Posterior cingulate gyrus (tissue), 11 donors: ENCODE measurements around the gene ETV5.

ENCODE experiments used
- DNase-seq, 10 donors: peaks; one replicate each; pipeline versions ENCODE4 v3.0.0 to v3.0.0-alpha.2; 2020 to 2021; ENCODE audit warnings: mixed read lengths in 3 of 10
- intact Hi-C: fragments of 100-400 bp; cut with DNase I; formaldehyde crosslinking; loops from one replicate; pipeline ENCODE4 v1.15.1; 2023

Gene ETV5

GRCh38 chr3:186125118-186125517, 16.2 kb upstream of the ETV5 start:
- no peak for DNase-seq
- intact Hi-C loops: no loop called here

GRCh38 chr3:186124592-186124991, 15.7 kb upstream of the ETV5 start:
- DNase-seq: no peak
- intact Hi-C loops: no loop called here

GRCh38 chr3:186123012-186123411, 14.1 kb upstream of the ETV5 start:
- DNase-seq: no peak
- intact Hi-C loops: no loop called here

- intact Hi-C loops: no loop called here
- DNase-seq: no peak
Observed at GRCh38 chr3:186121968-186122367, 13.1 kb upstream of the ETV5 start.

GRCh38 chr3:186121278-186121677, 12.4 kb upstream of the ETV5 start:
- intact Hi-C loops: no loop called here
- no peak for DNase-seq

- DNase-seq: no peak
- intact Hi-C loops: no loop called here
Observed at GRCh38 chr3:186119499-186119898, 10.6 kb upstream of the ETV5 start.

- DNase-seq: no peak
- intact Hi-C loops: no loop called here
Observed at GRCh38 chr3:186118692-186119091, 9.8 kb upstream of the ETV5 start.

- intact Hi-C loops: no loop called here
- no peak for DNase-seq
Observed at GRCh38 chr3:186117521-186118134, 8.7 kb upstream of the ETV5 start.

GRCh38 chr3:186115239-186115996, 6.5 kb upstream of the ETV5 start:
- intact Hi-C loops: no loop called here
- peak in 6 of 10 donors; percentile 19 to 91 (median 64) for DNase-seq

GRCh38 chr3:186110975-186111974, 2.4 kb upstream of the ETV5 start:
- DNase-seq: no peak
- intact Hi-C loops: no loop called here

DNA sequence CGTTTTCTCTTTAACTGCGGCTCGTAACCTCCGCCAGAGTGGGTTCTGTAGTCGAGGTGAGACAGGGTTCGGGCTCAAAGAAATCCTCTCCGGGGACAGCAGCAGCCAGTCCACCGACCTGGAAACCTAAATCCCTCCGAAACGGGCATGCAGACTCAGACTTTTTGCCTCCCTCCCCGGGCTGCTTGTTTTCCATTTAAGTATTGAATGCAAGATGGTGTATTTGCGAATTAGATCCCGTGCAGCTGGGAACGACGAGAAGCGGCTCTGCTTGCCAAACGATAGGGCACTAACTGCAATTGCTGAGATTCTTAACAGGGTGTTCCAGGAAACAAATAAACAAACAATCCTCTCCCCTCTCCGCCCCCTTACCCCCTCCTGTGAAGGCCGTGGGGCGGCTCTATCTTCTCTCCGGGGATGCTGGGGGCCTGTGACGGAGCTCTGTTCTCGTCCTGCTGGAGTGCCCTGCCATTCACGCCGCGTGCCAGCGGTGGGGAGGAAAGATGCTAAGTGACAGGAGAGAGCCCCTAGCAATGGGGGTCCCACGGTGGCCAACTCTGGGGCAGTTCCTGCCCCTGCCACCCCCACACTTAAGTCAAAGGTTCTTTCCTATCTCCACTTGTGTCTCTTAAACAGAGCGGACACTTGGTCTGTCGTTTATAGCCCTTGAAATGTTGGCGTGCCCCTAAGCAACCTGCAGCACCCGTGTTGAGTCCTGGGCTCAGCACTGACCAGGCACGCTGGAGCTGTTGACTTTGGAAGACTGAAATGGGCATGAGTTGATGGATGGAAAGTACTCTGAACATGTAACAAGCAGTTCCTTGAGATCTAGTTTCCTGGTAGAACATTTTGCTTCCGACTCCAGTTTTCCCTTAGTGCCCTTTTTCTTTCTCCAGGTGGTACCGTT, 1.3 kb upstream of the ETV5 start:
- intact Hi-C loops: loop anchor here (2.0 to 5.0 kb wide), 2 partner anchors 101 to 128 kb away; no protein-coding TSS in a partner anchor
- peak in 4 of 10 donors; percentile 12 to 75 (median 22) for DNase-seq

DNA sequence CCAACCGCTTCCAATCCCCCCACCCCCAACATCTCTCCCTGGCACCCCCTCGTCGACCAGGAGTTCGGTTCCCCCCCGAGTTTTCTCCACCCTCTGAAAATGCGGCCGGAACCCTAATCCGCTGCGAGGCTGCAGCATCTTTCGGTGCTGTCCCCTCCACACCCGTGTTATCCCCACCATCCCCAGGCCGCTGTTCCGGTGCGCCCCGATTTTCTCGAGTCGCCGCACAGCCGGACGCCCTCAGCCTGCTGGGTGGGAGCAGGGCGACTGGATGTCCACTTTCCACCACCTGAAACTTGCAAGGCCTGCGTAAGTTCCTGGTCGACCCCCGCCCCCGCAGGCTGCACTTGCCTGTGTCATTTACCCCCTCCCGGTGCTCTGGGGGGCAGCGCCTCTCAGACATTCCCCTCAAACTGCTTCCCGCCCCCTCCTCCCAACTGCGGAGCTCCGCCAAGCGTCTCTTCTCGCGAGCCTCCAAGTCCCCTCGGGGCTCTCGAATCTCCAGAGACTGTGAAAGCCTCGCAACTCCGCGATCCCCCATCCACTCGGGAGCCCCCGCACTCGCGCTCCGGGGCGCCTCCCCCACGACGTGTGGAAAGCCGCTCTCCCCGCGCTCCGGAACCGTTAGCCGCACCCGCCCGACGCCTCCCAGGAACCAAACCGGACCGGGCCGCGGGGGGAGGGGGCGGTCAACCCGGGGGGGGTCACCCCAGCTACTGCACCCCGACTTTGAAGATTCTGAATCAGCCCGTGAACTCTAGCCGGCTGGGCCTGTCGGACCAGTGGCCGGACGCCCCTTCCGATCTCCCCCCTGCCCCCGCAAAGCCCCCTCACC, 566 bp downstream of the ETV5 start:
- intact Hi-C loops: loop anchor here (2.0 to 5.0 kb wide), 2 partner anchors 102 to 126 kb away; no protein-coding TSS in a partner anchor
- DNase-seq: peak in 7 of 10 donors; percentile 19 to 85 (median 26)

DNA sequence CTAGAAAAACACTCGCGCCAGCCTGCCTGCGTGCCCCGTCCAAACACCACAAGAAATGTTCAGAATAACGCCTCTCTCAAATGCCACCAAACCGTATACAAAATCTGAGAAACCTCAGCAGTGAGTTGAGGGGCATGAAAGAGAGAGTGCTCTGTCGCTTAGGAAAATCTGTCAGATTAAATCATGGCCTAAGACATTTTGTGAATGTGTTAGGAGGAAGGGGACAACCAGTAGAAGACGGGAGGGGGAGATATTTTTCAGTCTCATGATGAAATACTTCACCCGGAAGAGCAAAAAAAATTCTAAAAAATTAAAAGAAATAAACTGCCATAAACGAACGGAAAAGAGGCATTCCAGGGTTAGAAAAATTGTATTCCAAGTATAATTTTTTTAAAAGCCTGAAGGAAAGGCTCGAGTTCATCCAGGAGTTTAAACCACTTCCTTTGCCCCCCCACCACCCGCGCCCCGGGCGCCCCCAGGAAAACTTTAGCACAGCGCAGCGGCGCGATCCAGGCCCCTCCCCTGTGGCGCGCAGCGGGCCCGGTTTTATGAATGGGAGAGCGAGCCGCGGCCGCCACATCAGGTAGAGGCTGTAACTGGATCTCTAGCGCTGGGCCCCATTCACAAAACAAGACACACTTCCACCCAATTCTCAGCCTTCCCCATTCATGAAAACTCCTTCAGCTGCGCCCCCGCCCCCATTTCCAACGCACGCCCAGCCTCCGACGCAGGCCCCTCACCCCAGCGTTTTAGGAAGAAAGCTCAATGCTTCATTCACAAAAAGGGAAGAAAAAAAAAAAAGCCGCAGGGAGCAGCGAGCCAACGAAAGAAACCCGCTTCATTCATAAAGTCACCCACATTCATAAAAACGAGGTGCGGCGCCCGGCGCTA, 1.4 kb downstream of the ETV5 start:
- intact Hi-C loops: loop anchor here (2.0 to 5.0 kb wide), 2 partner anchors 103 to 125 kb away; no protein-coding TSS in a partner anchor
- DNase-seq: peak; percentile 46 to 94 (median 66)

- DNase-seq: no peak
- intact Hi-C loops: loop anchor here (5.0 kb wide), 1 partner anchor 123 kb away; no protein-coding TSS in a partner anchor
Observed at GRCh38 chr3:186105543-186105942, 3.3 kb downstream of the ETV5 start.

- DNase-seq: peak in 3 of 10 donors; percentile 54 to 89 (median 88)
Observed at GRCh38 chr3:186102687-186103086, 6.2 kb downstream of the ETV5 start.

GRCh38 chr3:186100398-186100797, 8.5 kb downstream of the ETV5 start:
- intact Hi-C loops: no loop called here
- DNase-seq: no peak

More at GRCh38 chr3:186102687-186103086, 6.2 kb downstream of the ETV5 start:
- intact Hi-C loops: no loop called here

GRCh38 chr3:186099178-186099577, 9.7 kb downstream of the ETV5 start:
- DNase-seq: peak in 9 of 10 donors; percentile 22 to 91 (median 63)
- intact Hi-C loops: loop anchor here (5.0 kb wide), 2 partner anchors 57 to 103 kb away; no protein-coding TSS in a partner anchor
